ENCODE data around the gene ATL1.

The ATL1 gene

GRCh38 chr14:50577982-50578381, 18.0 kb downstream of the ATL1 start:
- DNase-seq (ENCODE audit: insufficient read length) (no peak), FAIRE-seq (no peak)

GRCh38 chr14:50578433-50578832, 18.5 kb downstream of the ATL1 start:
- no peak for FAIRE-seq
- no peak for DNase-seq (ENCODE audit: insufficient read length)
- TF ChIP-seq POLR2A (IDR thresholded peaks at IDR 0.05; ENCODE audit: low read depth, low read length): no peak
- no peak for TF ChIP-seq POLR2AphosphoS5 (IDR thresholded peaks at IDR 0.05; ENCODE audit: low read depth, low read length)
- no peak for TF ChIP-seq TAF1 (IDR thresholded peaks at IDR 0.05; ENCODE audit: borderline replicate concordance, low read depth, low read length)

More at GRCh38 chr14:50577982-50578381, 18.0 kb downstream of the ATL1 start:
- TF ChIP-seq POLR2A (IDR thresholded peaks at IDR 0.05; ENCODE audit: low read depth, low read length): no peak
- no peak for TF ChIP-seq TAF1 (IDR thresholded peaks at IDR 0.05; ENCODE audit: borderline replicate concordance, low read depth, low read length)
- TF ChIP-seq POLR2AphosphoS5 (IDR thresholded peaks at IDR 0.05; ENCODE audit: low read depth, low read length): no peak

- DNase-seq (ENCODE audit: insufficient read length): no peak
- TF ChIP-seq POLR2A (IDR thresholded peaks at IDR 0.05; ENCODE audit: low read depth, low read length) (no peak), POLR2AphosphoS5 (IDR thresholded peaks at IDR 0.05; ENCODE audit: low read depth, low read length) (no peak), TAF1 (IDR thresholded peaks at IDR 0.05; ENCODE audit: borderline replicate concordance, low read depth, low read length) (no peak)
- no peak for FAIRE-seq
Measured at GRCh38 chr14:50590464-50590863, 30.5 kb downstream of the ATL1 start.

GRCh38 chr14:50594577-50595316, 34.8 kb downstream of the ATL1 start:
- DNase-seq (ENCODE audit: insufficient read length) (no peak), FAIRE-seq (no peak)
- TF ChIP-seq POLR2A (IDR thresholded peaks at IDR 0.05; ENCODE audit: low read depth, low read length) (no peak), POLR2AphosphoS5 (IDR thresholded peaks at IDR 0.05; ENCODE audit: low read depth, low read length) (no peak), TAF1 (IDR thresholded peaks at IDR 0.05; ENCODE audit: borderline replicate concordance, low read depth, low read length) (no peak)

- TF ChIP-seq POLR2AphosphoS5 (IDR thresholded peaks at IDR 0.05; ENCODE audit: low read depth, low read length) (no peak), TAF1 (IDR thresholded peaks at IDR 0.05; ENCODE audit: borderline replicate concordance, low read depth, low read length) (no peak), POLR2A (IDR thresholded peaks at IDR 0.05; ENCODE audit: low read depth, low read length) (no peak)
- FAIRE-seq (no peak), DNase-seq (ENCODE audit: insufficient read length) (no peak)
Measured at GRCh38 chr14:50598765-50599164, 38.8 kb downstream of the ATL1 start.

GRCh38 chr14:50599700-50600444, 39.9 kb downstream of the ATL1 start:
- TF ChIP-seq POLR2A (IDR thresholded peaks at IDR 0.05; ENCODE audit: low read depth, low read length) (no peak), TAF1 (IDR thresholded peaks at IDR 0.05; ENCODE audit: borderline replicate concordance, low read depth, low read length) (no peak), POLR2AphosphoS5 (IDR thresholded peaks at IDR 0.05; ENCODE audit: low read depth, low read length) (no peak)
- no peak for DNase-seq (ENCODE audit: insufficient read length)
- peak; percentile 17 for FAIRE-seq

GRCh38 chr14:50600849-50601248, 40.9 kb downstream of the ATL1 start:
- TF ChIP-seq TAF1 (IDR thresholded peaks at IDR 0.05; ENCODE audit: borderline replicate concordance, low read depth, low read length) (no peak), POLR2A (IDR thresholded peaks at IDR 0.05; ENCODE audit: low read depth, low read length) (no peak), POLR2AphosphoS5 (IDR thresholded peaks at IDR 0.05; ENCODE audit: low read depth, low read length) (no peak)
- FAIRE-seq: no peak
- DNase-seq (ENCODE audit: insufficient read length): no peak

GRCh38 chr14:50601394-50601793, 41.4 kb downstream of the ATL1 start:
- FAIRE-seq: no peak
- no peak for DNase-seq (ENCODE audit: insufficient read length)
- TF ChIP-seq POLR2A (IDR thresholded peaks at IDR 0.05; ENCODE audit: low read depth, low read length) (no peak), TAF1 (IDR thresholded peaks at IDR 0.05; ENCODE audit: borderline replicate concordance, low read depth, low read length) (no peak), POLR2AphosphoS5 (IDR thresholded peaks at IDR 0.05; ENCODE audit: low read depth, low read length) (no peak)

- no peak for FAIRE-seq
- TF ChIP-seq TAF1 (IDR thresholded peaks at IDR 0.05; ENCODE audit: borderline replicate concordance, low read depth, low read length) (no peak), POLR2A (IDR thresholded peaks at IDR 0.05; ENCODE audit: low read depth, low read length) (no peak), POLR2AphosphoS5 (IDR thresholded peaks at IDR 0.05; ENCODE audit: low read depth, low read length) (no peak)
- DNase-seq (ENCODE audit: insufficient read length): no peak
Measured at GRCh38 chr14:50602035-50602434, 42.1 kb downstream of the ATL1 start.

GRCh38 chr14:50603565-50603964, 43.6 kb downstream of the ATL1 start:
- FAIRE-seq (no peak), DNase-seq (ENCODE audit: insufficient read length) (no peak)
- no peak for TF ChIP-seq TAF1 (IDR thresholded peaks at IDR 0.05; ENCODE audit: borderline replicate concordance, low read depth, low read length)

GRCh38 chr14:50605766-50606165, 45.8 kb downstream of the ATL1 start:
- TF ChIP-seq POLR2A (IDR thresholded peaks at IDR 0.05; ENCODE audit: low read depth, low read length) (no peak), POLR2AphosphoS5 (IDR thresholded peaks at IDR 0.05; ENCODE audit: low read depth, low read length) (no peak), TAF1 (IDR thresholded peaks at IDR 0.05; ENCODE audit: borderline replicate concordance, low read depth, low read length) (no peak)
- DNase-seq (ENCODE audit: insufficient read length): no peak
- FAIRE-seq: no peak

GRCh38 chr14:50606468-50606867, 46.5 kb downstream of the ATL1 start:
- DNase-seq (ENCODE audit: insufficient read length) (no peak), FAIRE-seq (no peak)
- TF ChIP-seq POLR2A (IDR thresholded peaks at IDR 0.05; ENCODE audit: low read depth, low read length) (no peak), TAF1 (IDR thresholded peaks at IDR 0.05; ENCODE audit: borderline replicate concordance, low read depth, low read length) (no peak), POLR2AphosphoS5 (IDR thresholded peaks at IDR 0.05; ENCODE audit: low read depth, low read length) (no peak)
